ENCODE measurements around the gene WDR74. TPM values are rescaled to one million over a fixed set of nuclear protein-coding genes. Genes with fewer than 3 reads are reported as not detected.

WDR74 gene
- total and polyA plus RNA-seq, 2 of the 13 experiments (the other 11 are each of a cell fraction or from before 2014, with no cell fraction given): 77.0 to 83.3 TPM

GRCh38 chr11:62880803-62881578 is 41.6 kb upstream of the WDR74 start, which contains the start of gene SLC3A2 (continued):
- TF ChIP-seq ZNF282 (IDR thresholded peaks at IDR 0.05; ENCODE audit: partially characterized antibody) (no peak), ZNF263 (CRISPR knock-in tag; IDR thresholded peaks at IDR 0.05) (peak; percentile 10; the same call in 1 of the 2 replicates), NFIC (IDR thresholded peaks at IDR 0.05; ENCODE audit: low read length) (no peak), ONECUT2 (CRISPR knock-in tag; IDR thresholded peaks at IDR 0.05) (0 out of 2 replicates have a peak, but pooled peaks have one; percentile 9), KAT7 (CRISPR knock-in tag; IDR thresholded peaks at IDR 0.05; ENCODE audit: borderline replicate concordance) (peak; percentile 86; the same call in 1 of the 2 replicates), ZNF580 (CRISPR knock-in tag; IDR thresholded peaks at IDR 0.05; ENCODE audit: borderline replicate concordance, low read depth) (peak; percentile 63; the same call in 1 of the 2 replicates), JUND (CRISPR knock-in tag; IDR thresholded peaks at IDR 0.05) (0 out of 2 replicates have a peak, but pooled peaks have one; percentile 63), FOXP1 (IDR thresholded peaks at IDR 0.05) (no peak), FOXP1 (CRISPR knock-in tag; IDR thresholded peaks at IDR 0.05) (0 out of 2 replicates have a peak, but pooled peaks have one; percentile 7), RBFOX2 (IDR thresholded peaks at IDR 0.05; ENCODE audit: low read depth, low read length) (peak; percentile 97), MBNL3 (CRISPR knock-in tag; conservative IDR thresholded peaks at IDR 0.05) (no peak), XBP1 (CRISPR knock-in tag; IDR thresholded peaks at IDR 0.05) (0 out of 2 replicates have a peak, but pooled peaks have one; percentile 68), SPEN (CRISPR knock-in tag; IDR thresholded peaks at IDR 0.05; ENCODE audit: low read depth) (peak; percentile 62), REST (IDR thresholded peaks at IDR 0.05; ENCODE audit: borderline replicate concordance in 1 of 2, low read depth in 1 of 2, low read length in 2 of 2) (no peak; a peak in 1 of 4 replicates), ATAD3A (CRISPR knock-in tag; IDR thresholded peaks at IDR 0.05) (no peak), POLR2A (IDR thresholded peaks at IDR 0.05; ENCODE audit: insufficient read depth in 1 of 2, low read depth in 2 of 2, low read length in 2 of 2) (peak; percentile 96 to 98), RXRA (CRISPR knock-in tag; IDR thresholded peaks at IDR 0.05) (peak; percentile 55; the same call in 1 of the 2 replicates), ZNF782 (CRISPR knock-in tag; IDR thresholded peaks at IDR 0.05; ENCODE audit: borderline replicate concordance) (peak; percentile 90; the same call in 1 of the 2 replicates), NKX3-1 (CRISPR knock-in tag; IDR thresholded peaks at IDR 0.05) (peak; percentile 79; the same call in 1 of the 2 replicates), AKNA (CRISPR knock-in tag; IDR thresholded peaks at IDR 0.05; ENCODE audit: borderline replicate concordance) (no peak), E2F5 (CRISPR knock-in tag; conservative IDR thresholded peaks at IDR 0.05) (peak; percentile 12)

Data from HepG2 (cell line).